Cardiac fibroblast (primary cell): ENCODE data around the gene CNDP1.

Source experiments
- DNase-seq, 2 donors: peaks; one replicate each; pipeline versions ENCODE4 v3.0.0 to v3.0.0-alpha.2; 2010; ENCODE audit warnings: low read depth in 2 of 2
- H3K4me3 ChIP-seq, 2 donors: replicated peaks in 1 of 2; 1 replicate in 1 of 2; 2 replicates in 1 of 2; pipeline ENCODE4 v1.5.1; 2011; ENCODE audit warnings: low read depth in 2 of 2, low read length in 2 of 2, mild to moderate bottlenecking in 2 of 2, moderate library complexity in 1 of 2
- CTCF ChIP-seq: IDR thresholded peaks from one replicate; pipeline ENCODE4 v1.5.1; 2011; ENCODE audit warnings: low read depth, mild to moderate bottlenecking, low read length, inconsistent platforms

CNDP1 gene, protein sequence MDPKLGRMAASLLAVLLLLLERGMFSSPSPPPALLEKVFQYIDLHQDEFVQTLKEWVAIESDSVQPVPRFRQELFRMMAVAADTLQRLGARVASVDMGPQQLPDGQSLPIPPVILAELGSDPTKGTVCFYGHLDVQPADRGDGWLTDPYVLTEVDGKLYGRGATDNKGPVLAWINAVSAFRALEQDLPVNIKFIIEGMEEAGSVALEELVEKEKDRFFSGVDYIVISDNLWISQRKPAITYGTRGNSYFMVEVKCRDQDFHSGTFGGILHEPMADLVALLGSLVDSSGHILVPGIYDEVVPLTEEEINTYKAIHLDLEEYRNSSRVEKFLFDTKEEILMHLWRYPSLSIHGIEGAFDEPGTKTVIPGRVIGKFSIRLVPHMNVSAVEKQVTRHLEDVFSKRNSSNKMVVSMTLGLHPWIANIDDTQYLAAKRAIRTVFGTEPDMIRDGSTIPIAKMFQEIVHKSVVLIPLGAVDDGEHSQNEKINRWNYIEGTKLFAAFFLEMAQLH

DNA sequence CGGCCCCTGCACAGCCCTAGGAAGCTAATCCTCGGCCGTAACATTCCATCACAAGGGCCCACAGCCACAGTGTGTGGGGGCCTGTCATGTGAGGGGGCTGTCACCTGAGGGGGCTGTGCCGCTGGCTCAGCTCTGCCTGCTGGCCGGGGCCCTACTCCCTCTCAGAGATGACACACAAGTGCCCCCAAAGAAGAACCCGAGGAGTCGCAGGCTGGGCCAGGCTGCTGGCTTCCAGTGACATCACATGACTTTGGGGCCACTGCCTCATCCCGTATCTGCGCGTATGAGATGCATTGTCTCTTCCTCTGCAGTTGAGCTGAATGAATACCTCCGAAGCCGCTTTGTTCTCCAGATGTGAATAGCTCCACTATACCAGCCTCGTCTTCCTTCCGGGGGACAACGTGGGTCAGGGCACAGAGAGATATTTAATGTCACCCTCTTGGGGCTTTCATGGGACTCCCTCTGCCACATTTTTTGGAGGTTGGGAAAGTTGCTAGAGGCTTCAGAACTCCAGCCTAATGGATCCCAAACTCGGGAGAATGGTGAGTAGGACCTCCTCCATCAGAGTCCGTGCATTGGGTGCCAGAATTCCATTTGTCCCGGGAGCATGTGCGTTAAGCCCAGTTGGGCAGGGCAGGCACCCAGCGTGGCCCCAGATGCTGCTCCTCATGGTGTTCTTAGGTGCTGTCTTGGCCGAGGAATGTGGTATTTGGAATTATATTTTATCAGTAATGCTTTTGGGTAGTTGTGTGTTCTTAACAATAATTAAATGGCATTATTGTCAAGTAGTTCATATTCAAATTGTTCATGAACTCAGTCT lies at the start of gene CNDP1:
Gene CNDP1 (plus strand): TSS at position 351 of the 820 bp plus-strand sequence. CDS start 168 bp downstream, at position 519.
- no peak within 1 kb of the TSS for H3K4me3 ChIP-seq
- no peak for TF ChIP-seq CTCF
- DNase-seq: no peak

DNA sequence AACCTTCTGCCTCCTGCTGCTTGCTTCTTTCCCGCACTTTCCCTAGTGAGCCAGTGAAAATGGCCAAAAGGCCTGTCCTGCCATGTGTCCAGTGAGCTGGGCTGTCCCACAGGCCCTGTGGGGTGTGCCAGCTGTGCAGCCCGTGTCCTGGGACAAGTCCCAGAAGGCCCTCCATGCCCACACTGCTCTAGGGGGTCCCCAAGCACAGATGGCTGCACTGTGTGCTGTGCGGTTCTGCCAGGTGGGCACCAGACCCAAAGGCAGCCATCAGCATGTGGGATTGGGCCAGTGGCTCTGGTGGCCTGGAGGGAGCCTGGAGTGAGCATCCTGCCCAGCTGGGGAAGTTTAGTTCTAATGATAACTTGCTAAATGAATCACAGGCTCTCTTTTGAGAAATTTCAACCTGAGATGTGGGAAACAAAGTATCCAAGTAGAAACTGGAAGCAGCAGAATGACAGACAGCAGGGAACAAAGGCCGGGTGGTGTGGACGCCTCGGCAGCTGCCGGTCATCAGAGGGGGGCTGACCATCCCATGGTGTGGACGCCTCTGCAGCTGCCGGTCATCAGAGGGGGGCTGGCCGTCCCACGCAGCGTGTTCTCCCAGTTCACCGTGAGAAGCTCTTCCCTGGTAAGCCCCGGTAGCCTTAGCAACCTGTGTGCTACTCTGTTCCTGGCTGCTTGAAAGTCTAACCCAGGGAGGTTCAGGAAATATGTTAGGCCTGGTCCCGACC lies 48.0 kb upstream of the CNDP1 start:
- H3K4me3 ChIP-seq: no peak overlapping the region

GRCh38 chr18:74488354-74488753 lies 45.9 kb upstream of the CNDP1 start:
- no peak overlapping the region for H3K4me3 ChIP-seq
- no peak for DNase-seq
- TF ChIP-seq CTCF: no peak

More for the DNA sequence above, 48.0 kb upstream of the CNDP1 start:
- no peak for TF ChIP-seq CTCF
- DNase-seq: no peak

- no peak overlapping the region for H3K4me3 ChIP-seq
- no peak for TF ChIP-seq CTCF
- DNase-seq: no peak
These were observed 45.4 kb upstream of the CNDP1 start for GRCh38 chr18:74488864-74489263.

- no peak overlapping the region for H3K4me3 ChIP-seq
These were observed 44.6 kb upstream of the CNDP1 start for GRCh38 chr18:74489676-74490075.

More at GRCh38 chr18:74489676-74490075, 44.6 kb upstream of the CNDP1 start:
- peak; percentile 14 to 41 for DNase-seq
- TF ChIP-seq CTCF: no peak
